GM19238 (cell line): Measurements from ENCODE around the gene ZNF500.

Source experiments
- DNase-seq: peaks from one replicate; pipeline ENCODE4 v3.0.0; 2011; ENCODE audit warnings: low spot score; ENCODE audit not compliant: insufficient read length

ZNF500 gene

GRCh38 chr16:4766875-4767628 is at the start of gene ZNF500:
Gene ZNF500 (minus strand): TSS chr16:4767162. CDS start chr16:4765978, 1,184 bp downstream.
- DNase-seq = peak; percentile 89

DNA sequence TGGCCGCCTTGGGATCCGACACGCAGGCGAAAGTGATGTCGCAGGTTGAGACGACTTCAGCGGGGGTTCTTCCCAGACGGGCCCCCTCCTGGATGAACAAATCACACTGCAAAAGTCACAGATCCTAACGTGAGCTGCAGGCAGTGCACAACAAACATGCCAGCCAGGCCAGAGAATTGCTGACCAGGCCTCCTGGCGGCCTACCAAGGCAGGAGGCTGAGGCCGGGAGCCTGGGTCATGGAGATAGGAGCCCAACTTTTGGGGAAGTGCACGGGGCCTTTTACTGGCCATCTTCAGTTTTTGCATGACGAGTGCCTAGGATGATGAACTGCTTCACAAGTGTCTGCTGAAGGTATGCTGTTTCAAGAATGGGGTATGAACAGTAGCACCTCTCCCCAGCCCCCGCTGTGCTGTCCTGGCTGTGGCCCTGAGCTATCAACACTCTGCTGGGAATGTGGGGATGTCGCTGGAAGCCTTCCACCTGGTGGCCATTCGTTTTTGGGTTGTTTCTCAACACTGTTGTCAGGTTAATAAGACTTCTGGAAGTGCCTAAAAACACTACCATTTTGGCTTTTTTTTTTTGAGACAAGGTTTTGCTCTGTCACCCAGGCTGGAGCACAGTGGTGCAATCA is 47.7 kb upstream of the ZNF500 start:
- DNase-seq = no peak

- DNase-seq = no peak
Observed at GRCh38 chr16:4814046-4814445, 47.1 kb upstream of the ZNF500 start.

DNA sequence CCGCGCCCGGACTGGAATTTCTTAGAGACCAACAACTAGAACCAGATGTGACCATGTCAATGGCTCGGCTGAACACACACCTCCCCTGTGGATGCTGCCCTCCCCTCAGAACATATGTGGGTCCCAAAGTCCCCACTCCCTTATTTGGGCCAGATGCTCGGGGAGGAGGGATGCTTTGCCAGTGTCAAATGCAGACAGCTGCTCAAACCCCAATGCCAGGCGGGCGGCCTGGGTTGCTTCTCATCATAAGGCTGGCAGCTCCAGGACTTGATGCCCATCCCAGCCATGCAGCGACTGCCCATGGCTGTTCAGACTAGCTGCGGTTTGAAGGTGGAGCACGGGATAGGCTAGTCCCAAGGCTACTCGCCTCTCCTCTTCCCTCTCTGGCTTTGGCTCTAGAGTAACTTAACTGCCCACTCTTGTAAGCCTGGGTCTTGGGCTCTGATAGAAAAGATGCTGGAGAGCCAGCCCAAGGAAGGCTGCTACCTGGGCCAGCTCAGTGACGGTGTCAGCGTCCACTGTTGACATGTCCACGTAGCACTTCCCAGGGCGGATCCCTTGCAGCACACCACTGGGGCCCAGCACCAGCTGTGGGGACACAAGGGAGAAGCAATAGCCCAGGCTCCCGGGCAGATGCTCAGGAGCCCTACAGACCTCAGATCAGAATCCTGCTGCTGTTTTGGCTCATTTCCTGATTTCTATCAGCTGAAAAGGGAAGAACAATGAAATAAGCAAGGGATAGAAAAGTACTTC is 46.5 kb upstream of the ZNF500 start:
- no peak for DNase-seq

DNA sequence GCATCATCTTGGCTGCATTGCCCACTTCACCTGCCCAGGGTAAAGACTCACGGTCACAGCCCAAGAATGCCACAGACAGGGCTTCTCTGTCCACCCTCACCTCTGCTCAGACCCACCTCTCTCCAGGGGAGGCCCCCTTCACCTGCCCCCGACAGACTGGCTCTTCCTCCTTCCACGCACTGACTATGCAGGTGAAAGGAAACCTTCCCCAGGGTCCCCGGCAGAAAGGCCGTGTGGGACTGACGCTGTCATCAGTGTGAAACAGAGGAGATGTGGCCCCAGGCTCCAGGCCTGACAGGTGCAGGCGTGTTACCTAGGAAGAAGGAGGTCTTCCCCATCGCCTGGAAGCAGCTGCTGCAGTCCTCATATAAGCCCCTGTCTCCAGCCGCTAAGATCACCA is 44.8 kb upstream of the ZNF500 start:
- DNase-seq = no peak

DNA sequence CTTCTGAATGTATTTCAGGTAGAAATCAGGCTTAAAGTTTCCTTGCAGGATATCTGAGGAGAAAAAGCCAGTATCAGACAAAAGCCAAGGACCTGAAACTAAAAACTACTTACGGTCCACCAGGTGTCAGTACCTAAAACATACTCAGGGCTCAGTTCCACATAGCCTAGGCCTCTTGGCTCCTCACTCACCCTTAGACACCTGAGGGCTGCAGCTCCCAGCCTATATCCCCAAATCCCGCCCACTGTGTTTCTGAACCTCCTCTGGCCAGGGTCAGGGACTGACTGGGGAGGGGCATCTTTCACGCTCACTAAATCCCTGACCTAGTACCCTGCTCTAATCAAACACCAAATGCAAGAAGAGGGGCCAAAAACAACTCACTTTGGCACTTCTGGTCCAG is 44.3 kb upstream of the ZNF500 start:
- DNase-seq = no peak

DNA sequence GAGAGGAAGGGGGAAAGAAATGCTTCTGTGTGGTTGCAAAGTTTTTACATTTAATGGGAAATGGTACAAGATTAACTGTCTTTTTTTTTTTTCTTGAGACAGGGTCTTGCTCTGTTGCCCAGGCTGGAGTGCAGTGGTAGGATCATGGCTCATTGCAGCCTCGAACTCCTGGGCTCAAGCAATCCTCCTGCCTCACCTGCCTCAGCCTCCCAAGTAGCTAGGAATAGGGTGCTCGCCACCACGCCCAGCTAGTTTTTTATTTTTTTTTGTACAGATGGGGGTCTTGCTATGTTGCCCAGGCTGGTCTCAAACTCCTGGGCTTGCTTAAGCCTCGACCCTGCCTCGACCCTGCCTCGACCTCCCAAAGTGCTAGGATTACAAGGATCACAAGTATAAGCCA is 39.3 kb upstream of the ZNF500 start:
- no peak for DNase-seq

DNA sequence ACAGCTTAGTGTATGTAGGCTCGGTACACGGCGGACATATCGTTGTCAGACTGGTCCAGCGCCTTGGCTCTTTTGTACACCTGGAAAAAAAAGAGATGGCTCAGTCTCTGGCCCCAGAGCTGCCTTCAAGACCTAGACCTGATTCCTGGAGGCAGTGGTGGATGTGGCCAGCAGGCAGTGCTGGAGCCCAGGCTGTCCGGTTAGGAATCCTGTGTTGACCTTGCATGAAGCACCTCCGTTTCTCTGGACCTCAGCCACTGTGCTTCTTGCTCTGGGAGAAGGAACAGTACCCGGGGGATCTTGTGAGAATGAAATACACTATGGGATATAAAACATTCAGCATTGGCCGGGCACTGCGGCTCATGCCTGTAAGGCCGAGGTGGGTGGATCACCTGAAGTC is 38.3 kb upstream of the ZNF500 start:
- DNase-seq = no peak

GRCh38 chr16:4803898-4804762 is 37.2 kb upstream of the ZNF500 start:
- no peak for DNase-seq

DNA sequence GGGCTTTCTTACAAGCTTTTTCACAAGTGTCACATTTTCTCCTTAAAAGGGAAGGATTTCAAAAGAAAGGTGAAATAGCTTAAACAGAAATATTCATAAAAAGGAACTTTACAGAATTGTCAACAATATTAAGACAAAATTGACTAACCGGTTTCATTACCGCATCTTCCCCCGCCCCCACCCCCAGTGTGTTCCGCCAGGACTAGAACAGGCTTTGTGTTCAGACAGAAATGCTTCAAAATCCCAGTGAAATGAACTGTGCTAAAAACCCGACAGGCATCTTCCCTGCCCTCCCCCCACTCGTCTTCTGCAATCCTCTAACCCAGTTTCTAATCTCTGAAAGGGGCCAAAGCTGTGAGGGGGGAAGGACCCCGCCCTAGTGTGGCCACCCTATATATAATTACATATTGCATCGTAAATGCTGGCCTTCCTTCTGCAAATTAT is 36.5 kb upstream of the ZNF500 start:
- DNase-seq = no peak

DNA sequence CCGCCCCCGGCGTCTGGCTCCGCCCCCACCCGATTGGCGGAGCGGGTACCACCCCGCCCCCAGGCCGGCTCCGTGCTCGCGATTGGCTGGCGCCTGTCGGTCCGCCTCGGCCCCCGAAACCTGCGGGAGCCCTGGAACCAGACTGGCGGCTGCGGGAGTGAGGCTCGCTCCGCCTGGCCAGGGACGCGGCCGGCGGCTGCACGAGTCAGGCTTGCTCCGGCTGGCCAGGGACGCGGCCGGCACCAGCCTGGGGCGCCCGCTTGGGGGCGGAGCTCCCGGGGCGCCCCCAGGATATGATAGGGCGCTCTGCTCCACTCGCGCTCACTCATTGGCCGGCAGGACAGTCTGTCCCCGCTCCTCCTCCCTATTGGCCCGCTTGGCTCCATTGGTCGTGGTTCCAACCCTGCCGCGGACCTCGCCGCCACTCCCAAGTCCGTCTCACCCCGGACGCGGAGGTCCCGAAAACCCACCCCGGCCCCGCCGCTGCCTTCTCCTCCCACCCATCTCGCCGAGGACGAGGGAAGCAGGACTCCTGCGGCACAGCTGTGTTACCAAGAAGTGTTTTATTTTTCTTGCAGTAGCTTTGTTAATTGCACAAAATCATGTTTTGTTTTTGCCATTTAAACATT is 35.8 kb upstream of the ZNF500 start:
- DNase-seq = peak; percentile 99

DNA sequence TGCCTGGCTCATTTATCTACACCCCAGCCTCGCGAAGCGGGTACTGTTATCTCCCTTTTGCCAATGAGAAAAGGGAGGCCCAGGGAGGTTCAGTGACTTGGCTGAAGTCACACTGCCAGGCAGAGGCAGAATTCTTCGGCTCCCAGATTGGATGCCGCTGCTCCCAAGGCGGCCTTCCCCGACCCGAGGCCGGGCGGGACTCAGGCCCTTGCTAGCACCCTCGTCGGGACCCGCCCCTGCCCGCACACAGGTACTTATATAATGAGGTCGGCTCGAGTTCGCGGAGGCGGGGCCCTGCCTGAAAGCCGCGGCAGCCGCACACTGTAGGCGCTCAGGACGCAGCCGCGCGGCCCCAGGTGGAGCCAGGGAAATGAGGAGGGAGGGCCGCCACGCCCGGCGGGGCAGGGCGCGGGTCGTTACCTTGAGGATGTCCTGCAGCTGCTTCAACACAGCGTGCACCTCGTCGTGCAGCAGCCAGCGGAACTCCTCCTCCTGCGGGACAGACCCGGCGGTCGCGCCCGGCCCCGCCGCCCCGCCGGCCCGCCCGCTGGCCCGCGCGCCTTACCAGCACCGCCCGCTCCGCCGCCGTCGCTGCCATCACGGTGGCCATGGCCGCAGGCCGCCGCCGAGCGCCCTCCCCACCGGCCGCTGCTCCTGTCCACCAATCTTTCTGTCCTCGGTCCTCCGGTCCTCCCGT is 35.1 kb upstream of the ZNF500 start, which contains the start of gene ROGDI:
Gene ROGDI (minus strand): TSS at position 672 of the 697 bp plus-strand sequence. CDS start 62 bp downstream, at position 610.
- DNase-seq = peak; percentile 71

- no peak for DNase-seq
Observed at GRCh38 chr16:4801051-4801961, 34.3 kb upstream of the ZNF500 start.

DNA sequence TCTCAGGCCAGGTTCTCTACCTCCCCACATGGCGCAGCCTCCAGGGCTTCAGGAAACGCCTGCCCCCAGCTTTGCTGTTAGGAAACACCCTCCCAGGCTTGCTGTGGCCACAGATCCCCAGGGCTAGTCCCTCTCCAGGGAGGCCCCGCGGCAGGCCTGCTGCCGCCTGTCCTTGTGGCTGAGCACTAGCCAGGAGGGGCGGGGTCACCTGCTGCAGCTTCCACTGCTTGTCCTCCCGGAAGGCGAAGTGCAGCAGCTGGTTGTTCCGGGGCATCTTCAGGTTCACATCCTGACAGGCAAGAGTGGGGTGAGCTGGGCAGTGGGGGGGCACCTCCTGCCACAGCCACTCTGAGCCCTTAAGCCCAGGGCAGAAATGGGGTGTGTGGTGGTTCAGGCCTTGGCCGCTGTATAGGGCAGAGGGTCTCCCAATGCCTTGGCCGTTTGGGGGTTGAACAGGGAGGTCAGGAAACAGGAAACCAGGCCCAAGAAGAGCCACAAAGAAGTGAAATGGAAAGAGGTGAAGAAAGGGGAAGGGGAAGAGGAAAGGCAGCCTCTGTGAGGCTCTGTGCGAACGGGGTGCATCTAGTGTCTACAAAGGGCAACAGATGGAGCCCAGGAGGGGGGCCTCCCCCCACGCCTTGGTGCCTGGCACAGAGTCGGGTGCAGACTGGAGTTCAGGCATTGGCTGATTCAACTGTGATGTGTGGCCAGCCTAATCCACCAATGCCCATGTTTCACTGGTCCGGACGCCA is 33.5 kb upstream of the ZNF500 start:
- peak; percentile 53 for DNase-seq

GRCh38 chr16:4799171-4799855 is 32.4 kb upstream of the ZNF500 start:
- no peak for DNase-seq

DNA sequence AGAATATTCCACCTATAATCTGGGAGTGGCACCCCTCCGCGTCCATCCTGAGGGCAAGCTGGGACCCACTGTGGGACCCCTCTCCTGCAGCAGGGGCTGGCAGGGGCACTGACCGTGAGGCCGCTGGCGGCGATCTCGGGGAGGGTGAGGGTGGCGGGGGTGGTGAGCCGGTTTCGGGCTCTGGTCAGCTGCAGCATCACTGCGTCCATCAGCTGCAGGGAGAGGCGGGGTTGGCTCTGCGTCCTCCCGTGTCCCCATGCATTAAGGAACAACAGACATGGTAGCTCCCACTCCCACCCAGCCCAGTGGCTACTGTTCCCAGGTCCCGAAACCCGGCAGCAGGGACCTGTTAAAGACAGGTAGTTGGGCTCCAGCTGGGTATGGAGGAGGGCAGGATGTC is 31.5 kb upstream of the ZNF500 start:
- no peak for DNase-seq

DNA sequence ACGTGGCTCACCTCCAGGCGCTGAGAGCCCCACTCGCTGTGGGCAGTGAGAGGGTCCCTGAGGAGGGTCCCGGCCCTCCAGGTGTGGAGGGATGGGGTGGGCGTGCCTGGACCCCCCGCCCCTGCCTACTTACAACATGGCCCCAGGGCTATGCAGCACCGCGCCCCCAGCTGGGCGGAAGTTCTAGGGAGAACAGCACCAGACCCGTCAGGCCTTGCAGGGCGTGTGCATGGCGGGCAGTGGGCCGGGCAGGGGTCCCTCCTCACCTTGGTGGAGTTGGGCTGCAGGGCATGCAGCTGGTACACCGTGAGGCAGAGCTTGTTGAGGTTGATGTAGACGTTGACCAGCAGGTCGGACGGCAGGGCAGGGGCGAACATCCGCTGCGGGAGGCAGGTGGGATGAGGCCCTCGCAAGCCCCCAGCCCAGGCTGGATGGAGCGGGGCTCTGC is 30.9 kb upstream of the ZNF500 start:
- no peak for DNase-seq
